ENCODE data around the gene CD82.
"Not testable (repeated sequence)": the region's sequence is repeated elsewhere in the genome, so short reads cannot be mapped to it uniquely, and the experiment has no call there.

CD82 gene

GRCh38 chr11:44631831-44632230, 66.4 kb downstream of the CD82 start:
- DNase-seq (ENCODE audit: low read depth, low spot score), result no peak

GRCh38 chr11:44632466-44633123, 67.1 kb downstream of the CD82 start:
- no peak for DNase-seq (ENCODE audit: low read depth, low spot score)

GRCh38 chr11:44633641-44634040, 68.2 kb downstream of the CD82 start:
- no peak for DNase-seq (ENCODE audit: low read depth, low spot score)

- peak; percentile 29 for DNase-seq (ENCODE audit: low read depth, low spot score)
Observed at GRCh38 chr11:44634401-44635281, 69.2 kb downstream of the CD82 start.

GRCh38 chr11:44637487-44637886, 72.0 kb downstream of the CD82 start:
- DNase-seq (ENCODE audit: low read depth, low spot score), result no peak

GRCh38 chr11:44638032-44638431, 72.6 kb downstream of the CD82 start:
- no peak for DNase-seq (ENCODE audit: low read depth, low spot score)

GRCh38 chr11:44643217-44643616, 77.8 kb downstream of the CD82 start:
- no peak for DNase-seq (ENCODE audit: low read depth, low spot score)

- no peak for DNase-seq (ENCODE audit: low read depth, low spot score)
Observed at GRCh38 chr11:44645827-44646226, 80.4 kb downstream of the CD82 start.

GRCh38 chr11:44647255-44647955, 81.9 kb downstream of the CD82 start:
- not testable (repeated sequence) for DNase-seq (ENCODE audit: low read depth, low spot score)

- no peak for DNase-seq (ENCODE audit: low read depth, low spot score)
Observed at GRCh38 chr11:44648109-44648508, 82.6 kb downstream of the CD82 start.

GRCh38 chr11:44651535-44652155, 86.2 kb downstream of the CD82 start:
- DNase-seq (ENCODE audit: low read depth, low spot score), result no peak

- DNase-seq (ENCODE audit: low read depth, low spot score), result no peak
Observed at GRCh38 chr11:44652901-44653644, 87.6 kb downstream of the CD82 start.

- DNase-seq (ENCODE audit: low read depth, low spot score), result no peak
Observed at GRCh38 chr11:44654057-44654456, 88.6 kb downstream of the CD82 start.

- DNase-seq (ENCODE audit: low read depth, low spot score), result no peak
Observed at GRCh38 chr11:44654596-44654995, 89.1 kb downstream of the CD82 start.

- DNase-seq (ENCODE audit: low read depth, low spot score), result no peak
Observed at GRCh38 chr11:44657836-44658505, 92.5 kb downstream of the CD82 start.

GRCh38 chr11:44658506-44658850, 93.0 kb downstream of the CD82 start:
- no peak for DNase-seq (ENCODE audit: low read depth, low spot score)

- no peak for DNase-seq (ENCODE audit: low read depth, low spot score)
Observed at GRCh38 chr11:44659641-44660040, 94.2 kb downstream of the CD82 start.

- not testable (repeated sequence) for DNase-seq (ENCODE audit: low read depth, low spot score)
Observed at GRCh38 chr11:44660535-44660934, 95.1 kb downstream of the CD82 start.

- DNase-seq (ENCODE audit: low read depth, low spot score), result no peak
Observed at GRCh38 chr11:44661311-44661717, 95.9 kb downstream of the CD82 start.
